Activated naive CD4-positive, alpha-beta T cell treated with anti-CD3 and anti-CD28 coated beads for 36 hours (primary cell): ENCODE data around the gene MTCL1. TPM values are rescaled to one million over a fixed set of nuclear protein-coding genes. Genes with fewer than 3 reads are reported as not detected.

Source experiments
- CTCF ChIA-PET: fragments of 350-600 bp; sonication (Branson Sonifier 250); formaldehyde crosslinking; loops from one replicate; lab custom pipeline; 2021; ENCODE audit warnings: antibody characterized with exemption; lab: Charles Lee
- DNase-seq: peaks from one replicate; pipeline ENCODE4 v3.0.0-alpha.2; 2020
- H3K27ac Mint-ChIP-seq: one replicate; pipeline ENCODE4 v1.8.0; 2021; ENCODE audit warnings: mild to moderate bottlenecking, mixed read lengths
- H3K27me3 Mint-ChIP-seq: one replicate; pipeline ENCODE4 v1.8.0; 2021; ENCODE audit warnings: low read depth, mixed read lengths
- H3K36me3 Mint-ChIP-seq: one replicate; pipeline ENCODE4 v1.8.0; 2021; ENCODE audit warnings: low read depth, mixed read lengths
- H3K4me1 Mint-ChIP-seq: one replicate; pipeline ENCODE4 v1.8.0; 2021; ENCODE audit warnings: low read depth, mixed read lengths
- H3K4me3 Mint-ChIP-seq: one replicate; pipeline ENCODE4 v1.8.0; 2021; ENCODE audit warnings: mild to moderate bottlenecking, moderate library complexity, mixed read lengths
- H3K9me3 Mint-ChIP-seq: one replicate; pipeline ENCODE4 v1.8.0; 2021; ENCODE audit warnings: mixed read lengths
- intact Hi-C: fragments of 100-400 bp; cut with micrococcal nuclease; formaldehyde crosslinking; loops from one replicate; pipeline ENCODE4 v1.15.1; 2023
- total RNA-seq, 2 experiments: library from RNA; stranded (reverse); gene quantifications; one replicate each; pipeline ENCODE4 v1.2.3, GENCODE V29; 2021

The MTCL1 gene
- total RNA-seq, 2 experiments from 2014 or later, result 0.15 to 0.31 TPM

- no peaks in the 10 kb centered on the region for H3K4me1 Mint-ChIP-seq
Measured at GRCh38 chr18:8826971-8827370, 121.6 kb downstream of the MTCL1 start.

GRCh38 chr18:8828300-8828699 lies 122.9 kb downstream of the MTCL1 start:
- no peak for DNase-seq
- Mint-ChIP-seq H3K4me1 (no peaks in the 10 kb centered on the region), H3K4me3 (no peak overlapping the region), H3K36me3 (no peaks in the 10 kb centered on the region), H3K27ac (no peak overlapping the region), H3K9me3 (no peaks in the 10 kb centered on the region), H3K27me3 (no peaks in the 10 kb centered on the region)
- intact Hi-C loops, result no loop called here
- CTCF ChIA-PET, result no interaction called here

More at GRCh38 chr18:8826971-8827370, 121.6 kb downstream of the MTCL1 start:
- intact Hi-C loops, result no loop called here
- H3K27me3 Mint-ChIP-seq, result peaks cover 3% of the 10 kb centered on the region
- H3K9me3 Mint-ChIP-seq, result no peaks in the 10 kb centered on the region
- DNase-seq, result no peak
- CTCF ChIA-PET, result no interaction called here
- H3K4me3 Mint-ChIP-seq, result no peak overlapping the region
- no peaks in the 10 kb centered on the region for H3K36me3 Mint-ChIP-seq
- H3K27ac Mint-ChIP-seq, result no peak overlapping the region

- no peak overlapping the region for H3K4me3 Mint-ChIP-seq
- no peaks in the 10 kb centered on the region for H3K36me3 Mint-ChIP-seq
- no peaks in the 10 kb centered on the region for H3K9me3 Mint-ChIP-seq
- no peak for DNase-seq
- no peak overlapping the region for H3K27ac Mint-ChIP-seq
- CTCF ChIA-PET, result no interaction called here
- H3K27me3 Mint-ChIP-seq, result no peaks in the 10 kb centered on the region
- H3K4me1 Mint-ChIP-seq, result no peaks in the 10 kb centered on the region
- intact Hi-C loops, result no loop called here
Measured at GRCh38 chr18:8828798-8829197, 123.4 kb downstream of the MTCL1 start.

- Mint-ChIP-seq H3K36me3 (no peaks in the 10 kb centered on the region), H3K27ac (no peak overlapping the region), H3K4me3 (no peak overlapping the region), H3K27me3 (no peaks in the 10 kb centered on the region), H3K4me1 (no peaks in the 10 kb centered on the region), H3K9me3 (no peaks in the 10 kb centered on the region)
- DNase-seq, result no peak
- intact Hi-C loops, result no loop called here
- CTCF ChIA-PET, result no interaction called here
Measured at GRCh38 chr18:8830067-8831060, 125.0 kb downstream of the MTCL1 start.

GRCh38 chr18:8831112-8831511 lies 125.8 kb downstream of the MTCL1 start:
- Mint-ChIP-seq H3K36me3 (no peaks in the 10 kb centered on the region), H3K4me1 (no peaks in the 10 kb centered on the region), H3K4me3 (no peak overlapping the region), H3K9me3 (no peaks in the 10 kb centered on the region), H3K27ac (no peak overlapping the region), H3K27me3 (no peaks in the 10 kb centered on the region)
- no peak for DNase-seq
- CTCF ChIA-PET, result no interaction called here
- intact Hi-C loops, result no loop called here

GRCh38 chr18:8831531-8831930 lies 126.2 kb downstream of the MTCL1 start:
- CTCF ChIA-PET, result no interaction called here
- Mint-ChIP-seq H3K36me3 (no peaks in the 10 kb centered on the region), H3K4me1 (no peaks in the 10 kb centered on the region), H3K4me3 (no peak overlapping the region), H3K9me3 (no peaks in the 10 kb centered on the region), H3K27me3 (no peaks in the 10 kb centered on the region), H3K27ac (no peak overlapping the region)
- intact Hi-C loops, result no loop called here
- no peak for DNase-seq

GRCh38 chr18:8833480-8833879 lies 128.1 kb downstream of the MTCL1 start:
- H3K36me3 Mint-ChIP-seq, result no peaks in the 10 kb centered on the region
- no peaks in the 10 kb centered on the region for H3K27me3 Mint-ChIP-seq
- H3K4me1 Mint-ChIP-seq, result no peaks in the 10 kb centered on the region
- CTCF ChIA-PET, result no interaction called here
- intact Hi-C loops, result no loop called here
- no peak for DNase-seq
- no peak overlapping the region for H3K27ac Mint-ChIP-seq
- no peak overlapping the region for H3K4me3 Mint-ChIP-seq
- H3K9me3 Mint-ChIP-seq, result peaks cover 5% of the 10 kb centered on the region

GRCh38 chr18:8834881-8835280 lies 129.5 kb downstream of the MTCL1 start:
- Mint-ChIP-seq H3K27me3 (no peaks in the 10 kb centered on the region), H3K9me3 (peaks cover 5% of the 10 kb centered on the region), H3K4me3 (no peak overlapping the region), H3K36me3 (no peaks in the 10 kb centered on the region), H3K4me1 (no peaks in the 10 kb centered on the region), H3K27ac (no peak overlapping the region)
- CTCF ChIA-PET, result no interaction called here
- DNase-seq, result no peak
- intact Hi-C loops, result no loop called here

GRCh38 chr18:8835521-8835953 lies 130.2 kb downstream of the MTCL1 start:
- H3K9me3 Mint-ChIP-seq, result peaks cover 5% of the 10 kb centered on the region
- H3K4me3 Mint-ChIP-seq, result no peak overlapping the region
- CTCF ChIA-PET, result no interaction called here
- no peak overlapping the region for H3K27ac Mint-ChIP-seq
- no peaks in the 10 kb centered on the region for H3K4me1 Mint-ChIP-seq
- no peaks in the 10 kb centered on the region for H3K27me3 Mint-ChIP-seq
- intact Hi-C loops, result no loop called here
- DNase-seq, result no peak
- no peaks in the 10 kb centered on the region for H3K36me3 Mint-ChIP-seq

GRCh38 chr18:8839281-8839680 lies 133.9 kb downstream of the MTCL1 start:
- CTCF ChIA-PET, result no interaction called here
- no peak for DNase-seq
- no peak overlapping the region for H3K27ac Mint-ChIP-seq
- no peak overlapping the region for H3K4me3 Mint-ChIP-seq
- no peaks in the 10 kb centered on the region for H3K4me1 Mint-ChIP-seq
- H3K27me3 Mint-ChIP-seq, result no peaks in the 10 kb centered on the region
- peaks cover 5% of the 10 kb centered on the region for H3K9me3 Mint-ChIP-seq
- intact Hi-C loops, result no loop called here
- no peaks in the 10 kb centered on the region for H3K36me3 Mint-ChIP-seq

GRCh38 chr18:8841781-8842485 lies 136.6 kb downstream of the MTCL1 start:
- intact Hi-C loops, result no loop called here
- DNase-seq, result no peak
- Mint-ChIP-seq H3K4me3 (no peak overlapping the region), H3K27ac (no peak overlapping the region), H3K4me1 (no peaks in the 10 kb centered on the region), H3K9me3 (peaks cover 4% of the 10 kb centered on the region), H3K36me3 (no peaks in the 10 kb centered on the region), H3K27me3 (no peaks in the 10 kb centered on the region)
- CTCF ChIA-PET, result interaction anchor here (0.7 to 1.5 kb wide), 3 partner anchors 10 to 529 kb away, joined by 3 to 4 read pairs (median 3); no protein-coding TSS in a partner anchor

- intact Hi-C loops, result no loop called here
Measured at GRCh38 chr18:8842506-8842905, 137.2 kb downstream of the MTCL1 start.

More at GRCh38 chr18:8842506-8842905, 137.2 kb downstream of the MTCL1 start:
- Mint-ChIP-seq H3K27ac (no peak overlapping the region), H3K4me1 (no peaks in the 10 kb centered on the region), H3K4me3 (no peak overlapping the region), H3K9me3 (no peaks in the 10 kb centered on the region), H3K27me3 (no peaks in the 10 kb centered on the region), H3K36me3 (no peaks in the 10 kb centered on the region)
- CTCF ChIA-PET, result interaction anchor here (0.7 to 1.5 kb wide), 4 partner anchors 10 to 529 kb away, joined by 3 to 4 read pairs (median 4); no protein-coding TSS in a partner anchor
- no peak for DNase-seq
